ENCODE measurements around the gene MKI67.
A peak's percentile ranks its signal among the peaks of the same experiment; 100 is the strongest.

The MKI67 gene

GRCh38 chr10:128063736-128064107 is 62.5 kb downstream of the MKI67 start:
- no peak for DNase-seq

- peak; percentile 78 for DNase-seq
Measured at GRCh38 chr10:128062881-128063563, 63.2 kb downstream of the MKI67 start.

GRCh38 chr10:128062331-128062880 is 63.8 kb downstream of the MKI67 start:
- no peak for DNase-seq

GRCh38 chr10:128061306-128062300 is 64.6 kb downstream of the MKI67 start:
- no peak for DNase-seq

GRCh38 chr10:128060341-128061250 is 65.6 kb downstream of the MKI67 start:
- no peak for DNase-seq

GRCh38 chr10:128059982-128060293 is 66.3 kb downstream of the MKI67 start:
- DNase-seq = no peak

- no peak for DNase-seq
Measured at GRCh38 chr10:128059266-128059981, 66.8 kb downstream of the MKI67 start.

- no peak for DNase-seq
Measured at GRCh38 chr10:128058750-128059134, 67.5 kb downstream of the MKI67 start.

- DNase-seq = no peak
Measured at GRCh38 chr10:128058106-128058749, 68.0 kb downstream of the MKI67 start.

GRCh38 chr10:128056303-128057050 is 69.7 kb downstream of the MKI67 start:
- DNase-seq = no peak

- DNase-seq = no peak
Measured at GRCh38 chr10:128055061-128055868, 71.0 kb downstream of the MKI67 start.

GRCh38 chr10:128054163-128054970 is 71.9 kb downstream of the MKI67 start:
- DNase-seq = no peak

GRCh38 chr10:128053356-128053755 is 72.9 kb downstream of the MKI67 start:
- no peak for DNase-seq

- no peak for DNase-seq
Measured at GRCh38 chr10:128052696-128053095, 73.5 kb downstream of the MKI67 start.

- DNase-seq = no peak
Measured at GRCh38 chr10:128051548-128051947, 74.7 kb downstream of the MKI67 start.

GRCh38 chr10:128050936-128051335 is 75.3 kb downstream of the MKI67 start:
- no peak for DNase-seq

GRCh38 chr10:128050121-128050516 is 76.1 kb downstream of the MKI67 start:
- DNase-seq = no peak

GRCh38 chr10:128049226-128050120 is 76.8 kb downstream of the MKI67 start:
- DNase-seq = no peak
